ENCODE measurements around the gene PCBP3.
"Not testable (repeated sequence)": the region's sequence is repeated elsewhere in the genome, so short reads cannot be mapped to it uniquely, and the experiment has no call there.

PCBP3 gene

GRCh38 chr21:45969921-45970673 lies 326.6 kb downstream of the PCBP3 start:
- H3K4me3 ChIP-seq (ENCODE audit: low read length), result no peak overlapping the region
- no peak for DNase-seq (ENCODE audit: low read depth, low spot score)

DNA sequence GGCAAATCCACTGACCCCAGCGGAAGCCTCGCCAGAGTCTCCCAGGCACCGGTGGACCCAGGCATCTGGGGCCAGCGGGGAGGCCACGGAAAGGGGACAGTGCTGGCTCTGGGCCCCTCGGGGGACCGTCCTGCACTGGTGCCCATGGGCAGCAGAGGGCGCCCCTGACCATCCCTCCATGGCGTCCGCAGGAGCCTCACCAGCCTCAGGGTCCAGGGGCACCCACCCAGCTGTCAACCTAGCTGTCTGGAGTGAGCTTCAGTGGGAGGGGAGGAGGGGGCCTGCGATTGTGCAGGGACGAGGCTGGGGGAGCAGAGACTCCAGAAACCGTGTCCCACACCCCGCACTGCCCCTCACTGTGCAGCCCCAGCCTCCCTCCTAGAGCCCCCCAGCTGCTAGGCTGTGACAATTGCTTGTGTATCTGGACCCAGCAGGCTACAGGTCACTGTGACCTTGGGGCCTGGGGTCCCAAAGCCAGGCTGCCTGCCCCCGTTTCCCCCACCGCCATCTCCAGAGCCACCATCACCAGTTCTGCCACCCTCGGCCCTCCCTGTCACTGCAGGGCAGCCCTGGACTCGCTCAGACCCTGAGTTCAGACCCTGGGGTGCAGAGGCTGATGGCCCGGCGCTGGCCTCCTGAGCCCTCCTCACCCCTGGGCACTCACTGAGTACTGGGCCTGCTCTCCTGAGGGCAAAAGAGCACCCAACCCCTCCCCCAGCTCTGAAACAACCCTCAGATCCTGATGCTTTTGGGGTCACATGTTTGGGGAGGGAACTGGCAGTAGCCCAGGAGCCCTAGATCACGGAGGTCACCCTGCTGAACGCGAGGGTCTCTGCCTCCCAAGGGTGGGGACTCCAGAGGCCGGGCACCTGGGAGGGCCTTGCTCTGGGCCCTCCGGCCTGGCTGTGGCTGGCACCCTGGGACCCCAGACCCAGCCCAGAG lies 327.4 kb downstream of the PCBP3 start:
- no peak for DNase-seq (ENCODE audit: low read depth, low spot score)
- H3K4me3 ChIP-seq (ENCODE audit: low read length), result no peak overlapping the region

DNA sequence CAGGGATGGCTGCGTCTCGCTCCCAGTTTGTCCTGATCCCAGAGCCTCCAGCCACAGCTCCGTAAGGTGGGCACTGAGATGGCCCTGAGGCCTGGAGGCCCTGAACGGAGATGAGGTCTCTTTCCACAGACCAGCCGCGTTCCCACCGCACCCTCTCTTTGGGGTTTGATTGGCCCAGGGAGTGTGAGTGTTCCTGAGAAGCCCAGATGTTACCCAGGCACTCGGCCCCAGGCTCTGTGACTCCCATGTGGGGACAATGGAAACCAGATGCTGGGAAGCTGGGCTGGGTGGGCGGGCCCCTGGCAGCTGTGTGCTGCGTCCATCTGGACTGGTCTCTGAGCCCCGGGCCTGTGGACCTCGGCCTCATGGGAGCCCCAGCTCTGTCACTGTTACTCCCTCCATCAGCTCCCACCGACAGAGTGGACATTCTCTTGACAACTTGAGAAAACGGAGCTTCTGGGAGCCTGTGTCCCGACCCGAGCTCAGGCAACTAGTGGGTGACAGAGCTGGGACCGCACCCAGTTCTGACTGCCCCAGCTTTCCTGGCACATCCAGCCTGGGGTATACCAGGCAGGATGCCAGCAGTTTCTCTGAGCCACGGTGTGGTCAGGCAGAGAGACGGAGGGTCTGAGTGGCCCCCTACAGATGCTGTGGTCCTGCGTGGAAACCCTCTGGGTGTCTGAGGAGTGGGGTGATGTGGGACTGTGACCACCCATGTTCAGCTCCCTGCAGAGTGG lies 328.3 kb downstream of the PCBP3 start:
- DNase-seq (ENCODE audit: low read depth, low spot score), result no peak
- no peak overlapping the region for H3K4me3 ChIP-seq (ENCODE audit: low read length)

DNA sequence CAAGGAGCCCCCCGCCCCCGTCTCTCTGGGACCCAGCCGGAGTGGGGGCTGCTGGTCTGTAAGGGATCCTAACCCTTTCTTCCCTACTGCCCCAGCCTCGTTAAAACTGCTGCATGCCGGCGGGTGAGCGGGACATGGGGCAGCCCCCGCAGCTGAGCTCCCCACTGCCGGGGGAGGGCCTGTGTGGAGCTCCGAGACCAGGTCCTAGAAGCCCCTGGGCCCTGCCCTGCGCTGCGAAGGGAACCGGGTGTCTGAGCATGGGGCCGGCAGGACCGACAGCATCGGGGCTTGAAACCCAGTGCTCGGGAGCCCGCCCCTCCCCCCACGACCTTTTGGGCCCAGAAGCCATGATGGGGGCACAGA lies 328.8 kb downstream of the PCBP3 start:
- no peak for DNase-seq (ENCODE audit: low read depth, low spot score)
- H3K4me3 ChIP-seq (ENCODE audit: low read length), result no peak overlapping the region

DNA sequence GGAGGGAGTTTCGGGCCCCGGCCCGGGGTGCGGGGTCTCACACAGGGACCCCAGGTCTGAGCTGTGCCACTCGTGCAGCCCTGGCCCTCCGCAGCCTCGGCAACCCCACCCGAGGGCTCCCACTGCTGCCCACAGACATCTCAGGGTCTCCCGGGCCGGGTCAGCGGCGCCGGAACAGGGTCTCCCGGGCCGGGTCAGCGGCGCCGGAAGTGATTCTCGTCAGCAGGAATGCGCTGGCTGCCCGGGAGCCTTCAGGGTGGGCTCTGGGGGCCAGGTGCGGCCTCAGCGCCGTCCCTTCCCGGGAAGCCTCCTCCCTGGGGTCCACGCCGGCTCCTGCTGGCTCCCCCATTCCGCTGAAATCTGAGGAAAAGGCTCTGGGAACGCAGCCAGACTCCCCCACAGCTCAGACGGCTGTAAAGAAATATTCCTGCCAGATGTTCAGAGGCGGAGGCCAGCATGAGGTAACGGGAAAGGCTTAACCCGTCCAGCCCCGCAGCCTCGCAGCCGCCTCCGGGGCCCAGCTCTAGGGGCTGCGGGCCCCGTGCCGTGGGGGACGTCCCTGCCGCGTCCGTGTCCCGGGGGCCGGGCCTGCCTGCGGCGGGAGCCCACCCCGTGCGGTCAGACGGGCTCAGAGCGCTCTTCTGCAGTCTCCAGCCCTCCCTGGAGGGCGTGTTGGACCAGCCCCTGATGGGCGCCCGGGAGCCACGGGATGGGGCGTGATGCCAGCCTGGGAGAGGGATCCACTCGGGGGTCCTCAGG lies 329.4 kb downstream of the PCBP3 start:
- peak overlapping the region; percentile 64 for H3K4me3 ChIP-seq (ENCODE audit: low read length)
- DNase-seq (ENCODE audit: low read depth, low spot score), result no peak

DNA sequence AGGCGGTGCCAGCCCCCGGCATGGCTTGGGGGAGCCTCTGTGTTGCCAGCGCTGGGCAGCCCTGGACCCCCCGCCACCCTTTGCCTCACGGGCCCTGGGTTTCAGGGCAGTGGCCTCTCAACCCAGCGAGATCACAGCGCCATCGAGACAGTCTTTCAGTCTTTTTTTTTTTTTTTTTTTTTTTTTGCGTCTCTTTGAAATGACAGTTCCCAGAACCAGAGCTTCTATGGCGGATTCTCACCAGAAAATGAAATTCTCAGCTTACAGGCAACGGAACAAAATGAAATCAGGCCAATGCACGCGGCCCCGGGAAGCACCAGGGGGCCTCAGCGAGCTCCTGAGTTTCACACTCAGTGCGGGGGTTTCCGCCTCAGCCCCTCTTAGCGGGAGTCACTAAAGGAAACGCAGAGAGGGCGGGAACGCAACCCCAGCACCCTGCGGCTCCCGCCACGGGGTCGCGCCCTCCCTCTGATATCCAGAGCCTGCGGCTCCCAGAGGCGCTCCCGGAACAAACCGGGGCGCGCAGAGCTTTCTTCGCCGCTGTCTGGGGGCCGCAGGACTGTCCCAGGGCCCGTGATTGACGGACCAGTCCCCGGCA lies 330.0 kb downstream of the PCBP3 start:
- peak overlapping the region; percentile 64 for H3K4me3 ChIP-seq (ENCODE audit: low read length)
- peak; percentile 86 for DNase-seq (ENCODE audit: low read depth, low spot score)

GRCh38 chr21:45974073-45975019 lies 330.8 kb downstream of the PCBP3 start:
- DNase-seq (ENCODE audit: low read depth, low spot score), result no peak
- peak overlapping the region; percentile 64 for H3K4me3 ChIP-seq (ENCODE audit: low read length)

GRCh38 chr21:45975020-45975666 lies 331.6 kb downstream of the PCBP3 start:
- H3K4me3 ChIP-seq (ENCODE audit: low read length), result no peak overlapping the region
- no peak for DNase-seq (ENCODE audit: low read depth, low spot score)

- not testable (repeated sequence) for H3K4me3 ChIP-seq (ENCODE audit: low read length); DNase-seq (ENCODE audit: low read depth, low spot score)
These were observed 332.3 kb downstream of the PCBP3 start for GRCh38 chr21:45975667-45976409.

DNA sequence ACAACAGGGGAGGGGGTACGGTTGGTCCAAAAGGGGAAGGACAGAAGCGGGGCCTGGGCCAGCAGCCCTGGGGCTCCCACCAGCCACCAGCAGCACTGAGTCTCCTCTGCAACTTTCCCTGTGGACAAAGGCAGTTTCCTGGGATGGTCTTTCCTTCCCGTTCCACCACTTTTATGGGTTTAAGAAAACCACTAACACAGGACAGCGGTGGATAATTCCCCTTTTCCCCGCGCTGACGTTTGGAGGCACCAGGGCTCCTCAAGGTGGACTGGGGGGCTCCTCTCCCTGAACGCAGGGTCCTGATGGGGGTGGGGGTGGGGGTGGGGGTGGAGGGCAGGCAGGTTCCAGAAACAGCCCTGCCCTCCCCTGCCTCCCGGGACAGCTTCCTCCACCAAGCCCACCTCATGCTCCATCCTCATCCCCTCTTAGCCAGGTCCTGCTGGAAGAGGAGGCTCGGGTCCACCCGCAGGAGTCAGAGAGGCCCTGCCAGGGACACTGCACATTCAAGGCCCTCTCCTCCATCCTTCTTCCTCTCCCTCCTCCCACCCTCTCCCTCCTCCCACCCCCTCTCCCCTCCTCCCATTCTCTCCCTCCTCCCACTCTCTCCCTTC lies 333.3 kb downstream of the PCBP3 start:
- H3K4me3 ChIP-seq (ENCODE audit: low read length), result no peak overlapping the region
- no peak for DNase-seq (ENCODE audit: low read depth, low spot score)

DNA sequence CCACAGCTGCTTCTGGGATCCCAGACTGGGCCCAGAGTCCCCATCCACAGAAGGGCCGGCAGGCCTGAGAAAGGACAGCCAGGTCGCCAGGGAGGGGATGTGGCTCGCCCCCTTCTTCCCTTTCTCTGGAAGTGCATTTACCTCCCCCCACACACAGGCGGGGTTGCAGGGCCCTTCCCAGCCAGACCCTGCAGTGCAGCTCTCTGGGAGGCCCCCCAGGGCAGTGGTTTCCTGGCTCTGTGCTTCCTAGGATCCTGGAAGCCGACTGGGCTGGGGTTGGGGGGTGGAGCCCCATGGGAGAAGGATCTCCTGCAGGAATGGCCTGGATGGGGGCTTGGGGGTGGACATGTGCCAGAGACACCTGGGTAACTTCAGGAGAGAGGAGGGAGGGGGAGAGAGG lies 333.9 kb downstream of the PCBP3 start:
- no peak overlapping the region for H3K4me3 ChIP-seq (ENCODE audit: low read length)
- DNase-seq (ENCODE audit: low read depth, low spot score), result no peak

GRCh38 chr21:45979141-45979631 lies 335.7 kb downstream of the PCBP3 start:
- no peak for DNase-seq (ENCODE audit: low read depth, low spot score)
- H3K4me3 ChIP-seq (ENCODE audit: low read length), result no peak overlapping the region

DNA sequence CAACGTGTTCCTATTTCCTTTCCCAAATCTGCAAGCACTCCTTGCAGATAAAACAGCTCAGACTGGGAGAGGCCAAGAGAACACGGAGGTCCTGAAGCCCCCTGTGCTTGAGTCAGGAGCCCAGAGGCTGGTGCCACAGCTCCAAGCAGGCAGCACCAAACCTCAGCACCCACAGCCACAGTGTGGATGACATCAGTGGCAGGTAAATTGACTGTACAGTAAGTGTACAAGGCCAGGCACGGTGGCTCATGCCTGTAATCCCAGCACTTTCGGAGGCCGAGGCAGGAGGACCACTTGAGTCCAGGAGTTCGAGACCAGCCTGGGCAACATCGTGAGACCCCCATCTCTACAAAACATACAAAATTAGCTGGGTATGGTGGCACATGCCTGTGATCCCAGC lies 336.1 kb downstream of the PCBP3 start:
- DNase-seq (ENCODE audit: low read depth, low spot score), result no peak
- H3K4me3 ChIP-seq (ENCODE audit: low read length), result no peak overlapping the region

DNA sequence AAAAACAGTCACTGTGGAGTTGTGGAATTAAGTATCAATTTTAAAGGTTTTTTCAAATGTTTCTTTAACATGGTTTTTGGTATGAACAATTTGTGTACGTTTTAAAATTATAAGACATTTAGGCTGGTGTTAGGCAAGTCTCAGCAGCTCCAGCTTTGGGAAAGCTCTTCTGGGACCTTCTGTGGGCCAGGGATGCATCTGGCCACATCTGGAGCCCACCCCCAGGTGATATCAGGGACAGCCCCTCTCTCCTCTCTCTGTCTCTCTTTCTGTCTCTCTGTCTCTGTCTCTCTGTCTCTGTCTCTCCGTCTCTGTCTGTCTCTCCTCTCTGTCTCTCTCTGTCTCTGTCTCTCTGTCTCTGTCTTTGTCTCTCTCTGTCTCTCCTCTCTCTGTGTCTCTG lies 336.7 kb downstream of the PCBP3 start:
- H3K4me3 ChIP-seq (ENCODE audit: low read length), result no peak overlapping the region
- no peak for DNase-seq (ENCODE audit: low read depth, low spot score)

- H3K4me3 ChIP-seq (ENCODE audit: low read length), result peak overlapping the region; percentile 53
- DNase-seq (ENCODE audit: low read depth, low spot score), result no peak
These were observed 337.2 kb downstream of the PCBP3 start for GRCh38 chr21:45980697-45981096.

All from Jurkat, Clone E6-1 (cell line).